Activated B cell treated with CpG ODN at 0.5 μM for 24 hours (primary cell): ENCODE results near the gene KCTD10. TPM values are rescaled to one million over a fixed set of nuclear protein-coding genes. Genes with fewer than 3 reads are reported as not detected.

Experiments used
- ATAC-seq: fragments of 200-7000 bp; cut with Tn5 transposase; one replicate; pipeline ENCODE4 v1.10.0; 2021; ENCODE audit warnings: low read depth, mild to moderate bottlenecking, moderate library complexity
- CTCF ChIA-PET: fragments of 350-600 bp; sonication (Branson Sonifier 250); formaldehyde crosslinking; loops from one replicate; lab custom pipeline; 2021; ENCODE audit warnings: antibody characterized with exemption; lab: Charles Lee
- POLR2A ChIA-PET: fragments of 350-600 bp; sonication (Branson Sonifier 250); formaldehyde crosslinking; loops from one replicate; lab custom pipeline; 2021; ENCODE audit warnings: antibody characterized with exemption; lab: Charles Lee
- DNase-seq: peaks from one replicate; pipeline ENCODE4 v3.0.0; 2022
- H3K27ac Mint-ChIP-seq: one replicate; pipeline ENCODE4 v1.8.0; 2020; ENCODE audit warnings: mixed read lengths
- H3K27me3 Mint-ChIP-seq: one replicate; pipeline ENCODE4 v1.8.0; 2021; ENCODE audit warnings: mixed read lengths
- H3K36me3 Mint-ChIP-seq: one replicate; pipeline ENCODE4 v1.8.0; 2021; ENCODE audit warnings: low read depth, mixed read lengths
- H3K4me1 Mint-ChIP-seq: one replicate; pipeline ENCODE4 v1.8.0; 2021; ENCODE audit warnings: mixed read lengths
- H3K4me3 Mint-ChIP-seq: one replicate; pipeline ENCODE4 v1.8.0; 2020; ENCODE audit warnings: mild to moderate bottlenecking, mixed read lengths
- H3K9me3 Mint-ChIP-seq: one replicate; pipeline ENCODE4 v1.8.0; 2020; ENCODE audit warnings: mixed read lengths
- CTCF ChIP-seq: fragments of 200-600 bp; IDR thresholded peaks from one replicate; pipeline ENCODE4 v1.8.0; 2022; ENCODE audit warnings: antibody characterized with exemption, mild to moderate bottlenecking
- intact Hi-C: fragments of 100-400 bp; cut with micrococcal nuclease; formaldehyde crosslinking; loops from one replicate; pipeline ENCODE4 v1.15.1; 2024
- total RNA-seq: library from RNA; stranded (reverse); gene quantifications from 2 replicates; pipeline ENCODE4 v1.2.3, GENCODE V29; 2022

The KCTD10 gene
- total RNA-seq, 1 donor from 2014 or later, result 38.7 TPM

DNA sequence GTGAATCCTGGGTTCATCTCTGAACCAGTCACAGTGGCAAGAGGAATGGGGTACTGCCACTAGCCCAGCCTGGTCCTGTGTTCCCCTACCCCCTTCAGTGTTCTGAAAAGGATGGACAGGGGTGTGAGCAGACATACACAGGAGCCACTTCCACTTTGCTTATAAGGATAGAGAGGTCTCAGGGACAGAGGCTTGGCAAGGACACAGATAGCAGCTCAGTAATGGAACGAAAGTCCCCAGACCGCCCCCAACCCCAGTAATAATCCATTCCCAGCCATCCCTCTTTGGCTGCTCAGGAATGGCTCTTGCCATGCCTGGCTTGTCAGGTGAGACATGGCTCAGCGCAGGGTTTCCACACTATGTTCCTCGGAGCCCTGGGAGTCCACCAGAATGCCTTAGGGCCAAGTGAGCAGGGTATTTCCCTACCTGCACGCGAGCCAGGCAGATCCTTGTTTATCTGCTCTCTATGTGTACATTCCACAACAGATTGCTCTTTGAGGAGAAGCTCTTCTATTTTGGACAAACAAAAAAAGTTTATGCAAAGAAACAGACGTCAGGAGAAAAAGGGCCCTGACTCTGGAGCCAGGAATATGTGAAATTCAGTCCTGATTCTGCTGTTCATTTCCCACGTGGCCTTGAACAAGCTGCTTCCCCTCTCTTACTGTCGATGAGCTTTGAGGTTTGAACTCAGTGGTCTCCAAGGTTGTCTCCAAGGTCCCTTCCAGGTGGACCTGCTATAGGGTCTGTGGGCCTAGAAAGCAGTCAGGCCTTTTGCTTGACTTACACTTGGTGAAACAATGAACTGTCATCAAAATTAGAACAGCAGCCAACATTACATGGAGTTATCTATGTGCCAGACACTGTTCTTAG lies 10.3 kb upstream of the KCTD10 start:
- ChIA-PET POLR2A (no interaction called here), CTCF (no interaction called here)
- H3K4me3 Mint-ChIP-seq, result no peak overlapping the region
- DNase-seq (no peak), ATAC-seq (no peak)
- intact Hi-C loops, result no loop called here
- no peaks in the 10 kb centered on the region for H3K27me3 Mint-ChIP-seq
- H3K9me3 Mint-ChIP-seq, result no peaks in the 10 kb centered on the region
- H3K4me1 Mint-ChIP-seq, result no peaks in the 10 kb centered on the region
- peaks cover 90% of the 10 kb centered on the region for H3K36me3 Mint-ChIP-seq
- TF ChIP-seq CTCF, result no peak
- H3K27ac Mint-ChIP-seq, result no peak overlapping the region

DNA sequence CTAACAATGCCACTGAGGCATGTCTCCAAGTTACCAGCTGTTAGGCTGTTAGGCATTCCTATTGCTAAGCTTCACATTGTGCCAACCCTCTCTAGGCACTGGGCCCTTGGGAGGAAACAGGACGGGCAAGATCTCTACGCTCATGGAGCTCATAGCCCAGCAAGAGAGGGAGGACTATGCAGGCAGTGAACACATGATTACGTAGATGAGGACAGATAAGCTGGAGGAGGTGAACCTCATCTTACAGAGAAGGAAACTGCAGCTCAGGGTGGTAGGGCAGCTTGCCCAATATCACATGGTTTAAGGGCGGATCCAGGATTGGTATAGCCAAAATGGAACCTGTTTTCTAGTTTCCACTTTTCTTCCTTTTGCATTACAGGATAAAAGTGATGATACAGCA lies 8.1 kb upstream of the KCTD10 start:
- ATAC-seq (no peak), DNase-seq (no peak)
- Mint-ChIP-seq H3K36me3 (peaks cover 74% of the 10 kb centered on the region), H3K27ac (no peak overlapping the region), H3K27me3 (no peaks in the 10 kb centered on the region), H3K4me3 (no peak overlapping the region), H3K4me1 (no peaks in the 10 kb centered on the region), H3K9me3 (no peaks in the 10 kb centered on the region)
- no peak for TF ChIP-seq CTCF
- ChIA-PET CTCF (interaction anchor here (0.6 kb wide), 1 partner anchor 30 kb away, joined by 4 read pairs; no protein-coding TSS in a partner anchor), POLR2A (no interaction called here)
- intact Hi-C loops, result no loop called here

- H3K4me3 Mint-ChIP-seq, result no peak overlapping the region
- POLR2A ChIA-PET, result no interaction called here
- H3K27me3 Mint-ChIP-seq, result no peaks in the 10 kb centered on the region
- ATAC-seq (no peak), DNase-seq (no peak)
- no peaks in the 10 kb centered on the region for H3K9me3 Mint-ChIP-seq
- intact Hi-C loops, result no loop called here
- H3K36me3 Mint-ChIP-seq, result peaks cover 55% of the 10 kb centered on the region
- CTCF ChIA-PET, result no interaction called here
- H3K27ac Mint-ChIP-seq, result no peak overlapping the region
- TF ChIP-seq CTCF, result no peak
- H3K4me1 Mint-ChIP-seq, result peaks cover 10% of the 10 kb centered on the region
Measured at GRCh38 chr12:109483346-109483745, 6.2 kb upstream of the KCTD10 start.

DNA sequence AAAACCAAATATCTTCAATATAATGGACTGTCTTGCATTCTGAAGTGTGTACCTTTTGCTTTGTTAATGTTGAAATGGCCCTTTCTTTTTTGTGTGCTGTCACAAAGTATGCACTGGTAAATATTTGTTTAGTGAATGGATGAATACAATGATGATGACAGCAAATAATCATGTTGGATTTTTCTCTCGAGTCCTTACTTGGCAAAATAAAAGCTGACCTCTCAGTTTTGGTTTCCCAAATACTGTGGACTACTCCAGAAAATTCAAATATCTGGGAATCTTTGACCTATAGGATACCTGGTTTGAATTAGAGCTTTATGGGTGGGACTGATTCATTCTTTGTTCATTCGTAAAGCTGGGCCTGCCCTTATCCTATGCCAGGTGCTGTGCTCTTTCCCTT lies 5.8 kb upstream of the KCTD10 start:
- ChIA-PET POLR2A (no interaction called here), CTCF (no interaction called here)
- peaks cover 14% of the 10 kb centered on the region for H3K4me1 Mint-ChIP-seq
- H3K4me3 Mint-ChIP-seq, result no peak overlapping the region
- no peak for TF ChIP-seq CTCF
- ATAC-seq, result no peak
- peaks cover 51% of the 10 kb centered on the region for H3K36me3 Mint-ChIP-seq
- H3K27ac Mint-ChIP-seq, result no peak overlapping the region
- DNase-seq, result no peak
- H3K27me3 Mint-ChIP-seq, result no peaks in the 10 kb centered on the region
- intact Hi-C loops, result no loop called here
- H3K9me3 Mint-ChIP-seq, result no peaks in the 10 kb centered on the region

GRCh38 chr12:109482491-109482890 lies 5.4 kb upstream of the KCTD10 start:
- Mint-ChIP-seq H3K27ac (no peak overlapping the region), H3K4me3 (no peak overlapping the region), H3K36me3 (peaks cover 48% of the 10 kb centered on the region), H3K4me1 (peaks cover 18% of the 10 kb centered on the region), H3K9me3 (no peaks in the 10 kb centered on the region), H3K27me3 (no peaks in the 10 kb centered on the region)
- ATAC-seq (no peak), DNase-seq (no peak)
- ChIA-PET CTCF (no interaction called here), POLR2A (no interaction called here)
- intact Hi-C loops, result no loop called here
- TF ChIP-seq CTCF, result no peak
